Adrenal gland (tissue), 5 donors: ENCODE results near the gene NUDT4.

Experiments used
- POLR2A ChIP-seq, 2 donors: fragments of 450-650 bp; IDR thresholded peaks; one replicate each; pipeline ENCODE4 v1.6.1; 2017; ENCODE audit warnings: antibody characterized with exemption in 2 of 2, mild to moderate bottlenecking in 2 of 2, moderate library complexity in 1 of 2
- TF ChIP-seq, protein P1 (sequence below), 6 experiments: fragments of 450-650 bp in 4 of 6; fragments of 200-600 bp in 2 of 6; sonication (generic) in 1 of 6; IDR thresholded peaks; 1 replicate in 5 of 6; 2 replicates in 1 of 6; pipeline versions ENCODE4 v1.5.1 to v1.8.0; 2016 to 2021; ENCODE audit warnings: antibody characterized with exemption in 6 of 6, mild to moderate bottlenecking in 2 of 6, moderate library complexity in 1 of 6
- donor health status: DM: no; HTN: no; CAD: no.

DNA sequence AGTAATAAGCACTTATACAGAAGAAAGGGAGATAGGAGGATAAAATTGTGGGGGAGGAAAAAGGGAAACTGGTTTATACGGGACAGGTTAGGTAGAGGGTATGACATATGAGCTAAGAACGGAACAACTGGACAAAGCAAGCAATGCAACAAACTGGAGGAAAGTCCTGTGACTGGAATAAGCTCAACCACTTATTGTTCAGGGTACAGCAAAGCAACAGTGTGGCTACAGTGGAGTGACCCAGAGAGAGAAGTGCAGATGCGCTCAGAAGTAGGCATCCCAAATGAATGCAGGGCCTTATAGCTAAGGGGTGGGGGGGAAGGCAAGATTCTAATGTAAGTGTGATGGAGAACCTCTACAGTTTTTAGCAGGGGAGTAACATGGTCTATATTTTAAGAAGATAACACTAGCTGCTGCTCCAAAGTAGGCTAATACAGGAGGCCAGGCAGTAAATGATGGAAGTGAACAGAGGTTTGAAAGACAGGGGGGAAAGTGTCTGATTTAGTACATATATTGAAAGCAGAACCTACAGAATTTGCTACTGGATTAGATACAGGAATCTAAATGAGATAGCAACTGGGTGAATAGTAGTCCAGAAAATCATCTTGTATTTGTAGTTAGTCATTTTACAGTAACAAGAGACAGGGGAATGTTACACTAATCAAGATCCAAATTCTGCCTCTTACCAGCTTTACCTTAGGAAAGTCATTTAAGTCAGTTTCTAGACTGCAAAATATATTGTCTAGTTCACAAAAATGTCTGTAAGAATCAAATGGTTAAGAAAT is 60.7 kb downstream of the NUDT4 start:
- TF ChIP-seq, protein P1, sequence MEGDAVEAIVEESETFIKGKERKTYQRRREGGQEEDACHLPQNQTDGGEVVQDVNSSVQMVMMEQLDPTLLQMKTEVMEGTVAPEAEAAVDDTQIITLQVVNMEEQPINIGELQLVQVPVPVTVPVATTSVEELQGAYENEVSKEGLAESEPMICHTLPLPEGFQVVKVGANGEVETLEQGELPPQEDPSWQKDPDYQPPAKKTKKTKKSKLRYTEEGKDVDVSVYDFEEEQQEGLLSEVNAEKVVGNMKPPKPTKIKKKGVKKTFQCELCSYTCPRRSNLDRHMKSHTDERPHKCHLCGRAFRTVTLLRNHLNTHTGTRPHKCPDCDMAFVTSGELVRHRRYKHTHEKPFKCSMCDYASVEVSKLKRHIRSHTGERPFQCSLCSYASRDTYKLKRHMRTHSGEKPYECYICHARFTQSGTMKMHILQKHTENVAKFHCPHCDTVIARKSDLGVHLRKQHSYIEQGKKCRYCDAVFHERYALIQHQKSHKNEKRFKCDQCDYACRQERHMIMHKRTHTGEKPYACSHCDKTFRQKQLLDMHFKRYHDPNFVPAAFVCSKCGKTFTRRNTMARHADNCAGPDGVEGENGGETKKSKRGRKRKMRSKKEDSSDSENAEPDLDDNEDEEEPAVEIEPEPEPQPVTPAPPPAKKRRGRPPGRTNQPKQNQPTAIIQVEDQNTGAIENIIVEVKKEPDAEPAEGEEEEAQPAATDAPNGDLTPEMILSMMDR (IDR thresholded peaks at IDR 0.05) = no peak
- no peak for TF ChIP-seq POLR2A (IDR thresholded peaks at IDR 0.05)
